Measurements from ENCODE around the gene PCDHGA1. TPM values are rescaled to one million over a fixed set of nuclear protein-coding genes. Genes with fewer than 3 reads are reported as not detected.
"Not testable (repeated sequence)": the region's sequence is repeated elsewhere in the genome, so short reads cannot be mapped to it uniquely, and the experiment has no call there.

The PCDHGA1 gene
- total and polyA plus RNA-seq, 2 of the 4 experiments (the other 2 are of a cell fraction), result 0.90 to 0.92 TPM

- ChIA-PET POLR2A (ENCODE audit: unreplicated experiment) (interaction anchor here (0.6 to 1.5 kb wide), 2 partner anchors 153 to 189 kb away, joined by 4 to 5 read pairs; no protein-coding TSS in a partner anchor), CTCF (interaction anchor here (0.6 to 1.4 kb wide), 6 partner anchors 12 to 156 kb away, joined by 3 to 9 read pairs (median 4); partner anchors contain the start of gene PCDHGA11)
- H4K5ac ChIP-seq (ENCODE audit: low read depth, low read length); H3K4me2 ChIP-seq (ENCODE audit: low read depth, low read length); intact Hi-C loops (cut with micrococcal nuclease); H3K56ac ChIP-seq (ENCODE audit: extremely low read depth, insufficient read depth, low read length); H4K91ac ChIP-seq (ENCODE audit: insufficient read depth, low read depth, low read length); in situ Hi-C loops (cut with MboI; ENCODE audit: low sequenced_read_pairs); H3K14ac ChIP-seq (replicated peaks; ENCODE audit: low read depth, low read length); BruUV-seq (replicated peaks); ATAC-seq (ENCODE audit: low read depth); H2BK120ac ChIP-seq (ENCODE audit: low read depth, low read length); H3K27ac ChIP-seq (ENCODE audit: insufficient read depth, low read length); H4K8ac ChIP-seq (ENCODE audit: low read depth in 2 of 2, low read length in 2 of 2); H3K18ac ChIP-seq (ENCODE audit: low read depth, low read length); H2AK5ac ChIP-seq (ENCODE audit: low read depth, low read length); H3K9me1 ChIP-seq (ENCODE audit: insufficient read depth, low read length); H2BK20ac ChIP-seq (ENCODE audit: low read depth, low read length); H3K9ac ChIP-seq (ENCODE audit: low read depth, low read length); H3K4me1 ChIP-seq (ENCODE audit: control insufficient read depth, insufficient read depth, low read length); H3K23ac ChIP-seq (ENCODE audit: low read depth, low read length); dilution Hi-C loops (cut with HindIII; ENCODE audit: low sequenced_read_pairs, unreplicated experiment); H2AK9ac ChIP-seq (replicated peaks; ENCODE audit: low read depth, low read length, poor library complexity); H2BK5ac ChIP-seq (ENCODE audit: low read depth, low read length, poor library complexity, severe bottlenecking); H2BK15ac ChIP-seq (ENCODE audit: low read depth, low read length); H3K4ac ChIP-seq (ENCODE audit: low read depth, low read length); H3K27me3 ChIP-seq (ENCODE audit: control insufficient read depth, insufficient read depth, low read length); H2AFZ ChIP-seq (replicated peaks; ENCODE audit: low read length, poor library complexity); H4K20me1 ChIP-seq (ENCODE audit: insufficient read depth, low read length): not testable (repeated sequence)
- Histone ChIP-seq H3K36me3 (ENCODE audit: control insufficient read depth, insufficient read depth, low read length) (peaks cover 18% of the 10 kb centered on the region), H3K79me1 (ENCODE audit: low read depth in 1 of 2, low read length in 2 of 2) (peaks cover 9 to 15% of the 10 kb centered on the region in 2 experiments), H3K4me3 (ENCODE audit: insufficient read depth, low read depth, low read length) (peak within 1 kb of the TSS; percentile 23; the same call in 1 of the 2 replicates), H3K9me3 (ENCODE audit: control insufficient read depth, insufficient read depth, low read length) (peaks cover 60% of the 10 kb centered on the region)
- DNase-seq, result peak; percentile 19
- TF ChIP-seq CTCF (conservative IDR thresholded peaks at IDR 0.05; ENCODE audit: low read depth, low read length) (peak; percentile 37), RAD21 (IDR thresholded peaks at IDR 0.05; ENCODE audit: low read length) (peak; percentile 38)
- 12% methylated on average over 12 of the region's 51 CpGs; no CpG with 5 or more reads in 1 of the 2 experiments for WGBS, 2 experiments (ENCODE audit: extremely low coverage in 2 of 2, insufficient read length in 1 of 2)
These were observed 77.6 kb downstream of the PCDHGA1 start, which contains the start of gene PCDHGB6 for GRCh38 chr5:141407790-141408505. PCDHGB6 (plus strand) TSS chr5:141408021; CDS start chr5:141408203, 182 bp downstream.
